GM21360 (cell line): ENCODE measurements around the gene CCDC136.

Experiments used
- ATAC-seq: cut with Tn5 transposase; IDR thresholded peaks from one replicate; pipeline ENCODE4 v1.9.1; 2021; ENCODE audit warnings: mild to moderate bottlenecking, moderate library complexity; ENCODE audit not compliant: unreplicated experiment

CCDC136 gene

DNA sequence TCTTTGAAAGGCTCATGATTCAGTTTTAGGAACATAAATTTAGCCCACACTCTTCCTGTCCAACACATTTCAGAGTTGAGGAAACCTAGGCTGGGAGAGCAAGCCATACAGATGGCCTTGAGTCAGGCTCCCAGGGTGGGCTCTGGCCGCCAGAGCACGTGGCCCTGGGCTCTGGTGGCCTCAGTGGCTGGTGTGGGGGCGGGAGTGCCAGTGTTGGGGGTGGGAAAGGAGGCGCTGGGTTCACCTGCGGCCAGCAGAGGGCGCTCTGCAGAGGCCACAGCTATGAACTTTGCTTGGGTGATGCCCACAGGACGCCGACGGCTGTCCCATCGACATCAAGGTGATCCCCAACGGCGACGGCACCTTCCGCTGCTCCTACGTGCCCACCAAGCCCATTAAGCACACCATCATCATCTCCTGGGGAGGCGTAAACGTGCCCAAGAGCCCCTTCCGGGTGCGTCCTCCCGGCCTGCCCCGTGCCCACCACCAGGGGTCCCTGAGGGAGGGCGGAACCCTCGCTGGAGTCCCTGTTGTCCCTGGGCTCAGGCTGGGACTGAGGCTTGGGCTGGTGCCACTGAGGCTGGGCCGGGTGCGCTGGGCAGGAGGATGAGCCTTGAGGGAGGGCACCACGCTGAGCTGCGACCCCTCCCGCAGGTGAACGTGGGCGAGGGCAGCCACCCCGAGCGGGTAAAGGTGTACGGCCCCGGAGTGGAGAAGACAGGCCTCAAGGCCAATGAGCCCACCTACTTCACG is 50.3 kb downstream of the CCDC136 start:
- no peak for ATAC-seq

GRCh38 chr7:128842674-128843641 is 51.2 kb downstream of the CCDC136 start:
- ATAC-seq = no peak

DNA sequence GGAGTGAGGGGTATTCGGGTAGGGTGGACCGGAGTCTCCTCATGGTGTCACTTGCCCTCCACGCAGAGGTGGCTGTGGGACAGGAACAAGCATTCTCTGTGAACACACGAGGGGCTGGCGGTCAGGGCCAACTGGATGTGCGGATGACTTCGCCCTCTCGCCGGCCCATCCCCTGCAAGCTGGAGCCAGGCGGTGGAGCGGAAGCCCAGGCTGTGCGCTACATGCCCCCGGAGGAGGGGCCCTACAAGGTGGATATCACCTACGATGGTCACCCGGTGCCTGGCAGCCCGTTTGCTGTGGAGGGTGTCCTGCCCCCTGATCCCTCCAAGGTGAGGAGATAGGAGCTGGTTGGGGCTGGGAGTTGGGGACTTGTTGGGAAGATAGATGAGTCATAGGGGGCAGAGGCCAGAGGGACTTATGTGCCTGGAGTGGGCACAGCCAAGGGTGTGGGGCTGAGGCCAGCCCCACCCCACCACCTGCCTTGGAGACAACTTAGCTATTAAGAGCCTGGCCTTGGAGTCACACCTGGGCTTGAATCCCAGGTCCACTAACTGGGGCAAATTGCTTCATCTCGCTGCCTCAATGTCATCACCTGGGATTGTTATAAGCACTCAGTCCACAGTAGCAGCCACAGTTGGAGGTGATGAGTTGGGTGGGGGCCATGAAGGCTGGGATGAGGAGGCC is 52.3 kb downstream of the CCDC136 start:
- no peak for ATAC-seq

DNA sequence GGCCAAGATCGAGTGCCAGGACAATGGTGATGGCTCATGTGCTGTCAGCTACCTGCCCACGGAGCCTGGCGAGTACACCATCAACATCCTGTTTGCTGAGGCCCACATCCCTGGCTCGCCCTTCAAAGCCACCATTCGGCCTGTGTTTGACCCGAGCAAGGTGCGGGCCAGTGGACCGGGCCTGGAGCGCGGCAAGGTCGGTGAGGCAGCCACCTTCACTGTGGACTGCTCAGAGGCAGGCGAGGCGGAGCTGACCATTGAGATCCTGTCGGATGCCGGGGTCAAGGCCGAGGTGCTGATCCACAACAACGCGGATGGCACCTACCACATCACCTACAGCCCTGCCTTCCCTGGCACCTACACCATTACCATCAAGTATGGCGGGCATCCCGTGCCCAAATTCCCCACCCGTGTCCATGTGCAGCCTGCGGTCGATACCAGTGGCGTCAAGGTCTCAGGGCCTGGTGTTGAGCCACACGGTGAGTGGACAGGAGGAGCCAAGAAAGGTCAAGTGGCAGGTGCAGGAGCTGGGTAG is 53.1 kb downstream of the CCDC136 start:
- ATAC-seq = no peak

GRCh38 chr7:128845475-128845874 is 53.7 kb downstream of the CCDC136 start:
- ATAC-seq = no peak

DNA sequence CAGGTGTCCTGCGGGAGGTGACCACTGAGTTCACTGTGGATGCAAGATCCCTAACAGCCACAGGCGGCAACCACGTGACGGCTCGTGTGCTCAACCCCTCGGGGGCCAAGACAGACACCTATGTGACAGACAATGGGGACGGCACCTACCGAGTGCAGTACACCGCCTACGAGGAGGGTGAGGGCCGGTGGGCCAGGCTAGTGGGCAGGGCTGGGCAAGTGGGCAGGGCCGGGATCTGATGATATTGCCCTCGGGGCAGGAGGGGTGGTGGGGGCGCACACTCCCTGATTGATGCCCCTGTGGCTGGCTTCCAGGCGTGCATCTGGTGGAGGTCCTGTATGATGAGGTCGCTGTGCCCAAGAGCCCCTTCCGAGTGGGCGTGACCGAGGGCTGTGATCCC is 54.2 kb downstream of the CCDC136 start:
- no peak for ATAC-seq

GRCh38 chr7:128846781-128847444 is 55.1 kb downstream of the CCDC136 start:
- ATAC-seq = no peak

DNA sequence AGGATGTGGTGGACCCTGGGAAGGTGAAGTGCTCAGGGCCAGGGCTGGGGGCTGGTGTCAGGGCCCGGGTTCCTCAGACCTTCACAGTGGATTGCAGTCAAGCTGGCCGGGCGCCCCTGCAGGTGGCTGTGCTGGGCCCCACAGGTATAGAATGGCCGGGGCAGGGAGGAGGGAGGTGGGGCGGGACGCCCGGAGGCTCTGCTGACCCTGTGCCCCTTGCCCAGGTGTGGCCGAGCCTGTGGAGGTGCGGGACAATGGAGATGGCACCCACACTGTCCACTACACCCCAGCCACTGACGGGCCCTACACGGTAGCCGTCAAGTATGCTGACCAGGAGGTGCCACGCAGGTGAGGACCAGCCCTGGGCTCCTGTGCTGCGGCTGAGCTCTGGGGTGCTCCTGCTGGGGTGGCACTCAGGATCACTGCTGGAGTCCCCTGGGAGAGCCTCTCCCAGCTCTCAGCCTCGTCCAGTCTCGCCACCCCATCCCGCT is 56.0 kb downstream of the CCDC136 start:
- no peak for ATAC-seq

DNA sequence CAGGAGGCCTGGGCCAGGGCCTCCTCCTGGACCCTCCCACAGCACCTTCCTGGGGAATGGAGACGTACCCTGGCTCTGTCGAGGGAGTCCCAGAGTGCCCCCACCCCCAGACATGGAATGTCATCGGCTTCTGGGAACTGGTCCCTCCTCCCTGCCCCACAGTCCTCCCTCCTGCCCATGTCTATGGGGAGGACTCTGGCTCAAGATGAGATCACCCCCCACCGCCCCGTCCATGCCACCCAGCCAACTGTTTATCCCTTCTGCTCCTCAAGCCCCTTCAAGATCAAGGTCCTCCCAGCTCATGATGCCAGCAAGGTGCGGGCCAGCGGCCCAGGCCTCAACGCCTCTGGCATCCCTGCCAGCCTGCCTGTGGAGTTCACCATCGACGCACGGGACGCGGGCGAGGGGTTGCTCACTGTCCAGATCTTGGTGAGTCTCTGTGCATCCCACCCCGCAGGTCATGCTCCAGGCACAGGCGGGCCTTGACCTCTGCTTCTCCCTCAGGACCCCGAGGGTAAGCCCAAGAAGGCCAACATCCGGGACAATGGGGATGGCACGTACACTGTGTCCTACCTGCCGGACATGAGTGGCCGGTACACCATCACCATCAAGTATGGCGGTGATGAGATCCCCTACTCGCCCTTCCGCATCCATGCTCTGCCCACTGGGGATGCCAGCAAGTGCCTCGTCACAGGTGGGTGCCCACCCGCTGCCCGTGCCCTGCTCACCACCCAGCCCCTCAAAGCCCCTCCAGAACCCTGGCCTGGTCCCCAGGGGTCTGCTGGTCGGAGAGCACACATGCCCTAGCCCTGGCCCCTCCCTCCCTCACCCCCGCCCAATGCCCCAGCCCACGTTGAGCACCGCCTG is 56.8 kb downstream of the CCDC136 start:
- no peak for ATAC-seq

DNA sequence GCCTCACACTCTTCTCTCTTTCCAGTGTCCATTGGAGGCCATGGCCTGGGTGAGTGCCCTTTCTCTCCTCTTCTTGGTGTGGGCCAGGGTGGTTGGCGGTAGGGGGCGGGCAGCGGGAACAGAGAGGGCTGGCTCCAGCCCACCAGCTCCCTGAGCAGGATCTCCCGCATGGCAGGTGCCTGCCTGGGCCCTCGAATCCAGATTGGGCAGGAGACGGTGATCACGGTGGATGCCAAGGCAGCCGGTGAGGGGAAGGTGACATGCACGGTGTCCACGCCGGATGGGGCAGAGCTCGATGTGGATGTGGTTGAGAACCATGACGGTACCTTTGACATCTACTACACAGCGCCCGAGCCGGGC is 57.4 kb downstream of the CCDC136 start:
- no peak for ATAC-seq

DNA sequence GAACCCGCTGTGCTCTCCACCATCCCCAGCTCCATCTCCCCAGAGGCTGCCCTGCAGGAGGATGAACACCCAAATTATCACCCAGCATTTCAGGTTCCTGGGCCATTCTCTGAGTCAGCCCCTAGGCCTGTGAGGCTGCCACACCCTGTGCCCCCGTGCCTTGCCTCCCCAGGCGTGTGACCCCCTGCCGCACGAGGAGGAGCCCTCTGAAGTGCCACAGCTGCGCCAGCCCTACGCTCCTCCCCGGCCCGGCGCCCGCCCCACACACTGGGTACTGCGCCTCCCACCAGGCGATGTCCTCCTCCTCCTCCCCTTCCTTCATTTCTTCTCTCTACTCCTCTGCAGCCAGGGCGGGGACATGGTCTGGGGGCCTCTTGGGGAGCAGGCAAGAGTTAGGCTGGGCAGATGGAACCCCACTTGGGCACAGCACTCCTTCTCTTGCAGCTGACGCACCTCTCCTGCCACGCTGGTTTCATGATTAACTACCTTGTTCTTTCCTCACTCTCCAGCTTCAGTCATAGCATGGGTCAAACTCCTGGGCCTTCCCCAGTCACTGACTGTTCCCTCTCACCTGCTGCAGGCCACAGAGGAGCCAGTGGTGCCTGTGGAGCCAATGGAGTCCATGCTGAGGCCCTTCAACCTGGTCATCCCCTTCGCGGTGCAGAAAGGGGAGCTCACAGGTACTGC is 58.2 kb downstream of the CCDC136 start:
- ATAC-seq = no peak

GRCh38 chr7:128852537-128853254 is 60.9 kb downstream of the CCDC136 start:
- no peak for ATAC-seq

DNA sequence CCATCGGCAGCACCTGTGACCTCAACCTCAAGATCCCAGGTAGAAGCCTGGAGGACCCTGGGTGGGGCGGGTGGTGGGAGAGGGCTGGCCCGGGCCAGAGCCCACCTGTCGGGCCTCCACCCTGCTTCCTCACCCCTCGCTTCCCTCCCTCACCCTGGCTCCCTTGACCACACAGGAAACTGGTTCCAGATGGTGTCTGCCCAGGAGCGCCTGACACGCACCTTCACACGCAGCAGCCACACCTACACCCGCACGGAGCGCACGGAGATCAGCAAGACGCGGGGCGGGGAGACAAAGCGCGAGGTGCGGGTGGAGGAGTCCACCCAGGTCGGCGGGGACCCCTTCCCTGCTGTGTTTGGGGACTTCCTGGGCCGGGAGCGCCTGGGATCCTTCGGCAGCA is 62.0 kb downstream of the CCDC136 start:
- ATAC-seq = no peak

GRCh38 chr7:128854396-128854795 is 62.6 kb downstream of the CCDC136 start:
- no peak for ATAC-seq

- no peak for ATAC-seq
These were observed 63.8 kb downstream of the CCDC136 start for GRCh38 chr7:128855559-128855958.

DNA sequence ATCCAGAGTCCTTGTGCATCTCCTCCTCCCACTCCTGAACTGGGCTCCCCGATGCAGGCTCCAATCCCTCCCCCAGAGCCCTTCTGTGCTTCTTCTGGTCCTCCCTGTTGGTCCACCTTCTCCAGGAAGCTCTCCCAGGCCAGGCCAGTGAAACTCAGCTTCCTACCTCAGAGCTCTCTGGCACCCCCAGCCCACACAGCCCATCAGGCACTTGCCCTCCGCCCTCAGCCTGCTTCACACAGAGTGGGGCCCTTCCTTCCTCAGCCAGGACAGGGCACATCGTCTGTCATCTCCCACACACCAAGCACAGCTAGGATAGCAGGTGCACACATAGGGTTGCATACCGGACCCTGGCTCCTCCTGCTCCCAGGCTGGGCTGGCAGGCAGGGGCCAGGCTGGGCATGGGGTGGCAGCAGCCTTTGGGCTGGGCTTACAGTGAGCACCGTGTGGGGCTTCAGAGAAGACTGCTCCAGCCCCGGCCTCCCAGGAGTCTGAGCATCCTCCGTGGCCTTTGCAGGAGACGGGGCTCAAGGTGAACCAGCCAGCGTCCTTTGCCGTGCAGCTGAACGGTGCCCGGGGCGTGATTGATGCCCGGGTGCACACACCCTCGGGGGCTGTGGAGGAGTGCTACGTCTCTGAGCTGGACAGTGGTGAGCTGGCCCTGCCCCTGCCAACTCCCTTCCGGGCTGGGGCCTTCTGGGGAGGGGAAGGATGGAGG is 64.4 kb downstream of the CCDC136 start:
- ATAC-seq = no peak

GRCh38 chr7:128858380-128859231 is 66.8 kb downstream of the CCDC136 start:
- no peak for ATAC-seq
